HuH-7 (cell line): ENCODE data around the gene MAPK11.

Source experiments
- DNase-seq: peaks from one replicate; pipeline ENCODE4 v3.0.0; 2011; ENCODE audit warnings: low spot score

Gene MAPK11

DNA sequence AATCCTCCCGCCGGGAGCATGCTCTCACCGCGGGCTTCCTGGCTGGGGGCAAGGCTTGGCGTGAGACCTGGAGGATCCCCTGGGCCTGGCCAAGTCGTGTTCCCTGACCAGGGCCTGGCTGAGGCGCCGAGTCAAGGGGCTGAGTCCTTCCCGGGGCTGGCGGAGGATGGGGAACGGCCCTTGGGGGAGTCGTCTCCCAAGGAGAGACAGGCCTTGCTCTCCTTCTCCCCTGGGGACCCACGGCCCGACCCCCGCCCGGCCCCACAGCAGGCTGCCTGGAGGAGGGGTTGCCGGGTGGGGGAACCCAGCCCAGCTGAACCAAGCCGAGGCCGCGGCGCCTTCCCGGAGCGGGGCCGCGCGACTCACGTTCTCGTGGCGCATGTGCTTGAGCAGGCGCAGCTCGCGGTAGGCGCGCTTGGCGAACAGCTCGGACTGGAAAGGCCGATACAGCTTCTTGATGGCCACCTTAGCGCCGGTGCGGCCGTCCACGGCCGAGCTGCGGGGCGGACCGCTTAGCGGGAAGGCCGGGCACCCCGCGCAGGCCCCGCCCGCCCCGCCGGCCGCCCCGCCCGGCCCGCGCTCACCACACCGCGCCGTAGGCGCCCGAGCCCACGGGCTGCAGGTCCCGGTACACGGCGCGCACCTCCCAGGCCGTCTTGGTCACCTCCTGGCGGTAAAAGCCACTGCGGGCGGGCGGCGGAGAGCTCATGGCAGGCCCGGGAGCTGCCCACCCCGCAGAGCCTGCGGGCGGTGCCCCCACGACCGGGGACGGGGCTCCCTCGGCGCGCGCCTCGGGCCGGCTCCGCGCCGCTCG is 9.2 kb downstream of the MAPK11 start:
- DNase-seq, result peak; percentile 64

DNA sequence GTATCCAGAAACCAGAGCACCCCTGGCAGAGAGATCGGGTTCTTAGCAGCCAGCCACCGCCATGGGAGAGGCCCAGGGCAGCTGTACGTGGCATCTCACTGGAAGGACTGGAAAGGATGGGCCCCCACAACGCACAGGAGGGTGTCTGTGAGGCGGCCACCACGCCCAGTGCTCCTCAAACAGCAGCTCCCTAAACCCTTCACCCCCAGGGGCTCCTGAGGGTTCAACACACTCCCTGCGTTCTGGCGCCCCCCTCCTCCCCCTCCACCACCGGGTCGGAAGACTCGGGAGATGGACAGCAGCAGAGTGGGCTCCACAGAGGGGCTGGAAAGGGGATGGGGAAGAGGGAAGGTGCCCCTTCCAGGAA is 9.8 kb downstream of the MAPK11 start:
- no peak for DNase-seq

DNA sequence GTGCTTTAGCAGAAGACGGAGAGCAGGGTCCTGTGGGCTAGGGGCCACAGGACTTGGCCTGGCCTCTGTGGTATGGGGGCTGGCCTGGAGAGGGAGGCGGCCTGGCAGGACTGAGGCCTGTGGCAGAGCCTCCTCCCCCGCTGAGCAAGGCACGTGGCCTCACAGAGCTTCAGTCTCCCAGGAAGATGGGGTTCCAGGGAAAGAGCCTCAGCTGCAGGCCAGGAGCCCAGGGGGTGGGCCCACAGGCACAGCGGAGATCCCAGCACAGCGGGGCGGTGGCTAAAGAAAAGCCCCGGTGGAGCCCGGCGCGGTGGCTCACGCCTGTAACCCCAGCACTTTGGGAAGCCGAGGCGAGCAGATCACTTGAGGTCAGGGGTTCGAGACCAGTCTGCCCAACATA is 10.9 kb downstream of the MAPK11 start:
- DNase-seq, result no peak

DNA sequence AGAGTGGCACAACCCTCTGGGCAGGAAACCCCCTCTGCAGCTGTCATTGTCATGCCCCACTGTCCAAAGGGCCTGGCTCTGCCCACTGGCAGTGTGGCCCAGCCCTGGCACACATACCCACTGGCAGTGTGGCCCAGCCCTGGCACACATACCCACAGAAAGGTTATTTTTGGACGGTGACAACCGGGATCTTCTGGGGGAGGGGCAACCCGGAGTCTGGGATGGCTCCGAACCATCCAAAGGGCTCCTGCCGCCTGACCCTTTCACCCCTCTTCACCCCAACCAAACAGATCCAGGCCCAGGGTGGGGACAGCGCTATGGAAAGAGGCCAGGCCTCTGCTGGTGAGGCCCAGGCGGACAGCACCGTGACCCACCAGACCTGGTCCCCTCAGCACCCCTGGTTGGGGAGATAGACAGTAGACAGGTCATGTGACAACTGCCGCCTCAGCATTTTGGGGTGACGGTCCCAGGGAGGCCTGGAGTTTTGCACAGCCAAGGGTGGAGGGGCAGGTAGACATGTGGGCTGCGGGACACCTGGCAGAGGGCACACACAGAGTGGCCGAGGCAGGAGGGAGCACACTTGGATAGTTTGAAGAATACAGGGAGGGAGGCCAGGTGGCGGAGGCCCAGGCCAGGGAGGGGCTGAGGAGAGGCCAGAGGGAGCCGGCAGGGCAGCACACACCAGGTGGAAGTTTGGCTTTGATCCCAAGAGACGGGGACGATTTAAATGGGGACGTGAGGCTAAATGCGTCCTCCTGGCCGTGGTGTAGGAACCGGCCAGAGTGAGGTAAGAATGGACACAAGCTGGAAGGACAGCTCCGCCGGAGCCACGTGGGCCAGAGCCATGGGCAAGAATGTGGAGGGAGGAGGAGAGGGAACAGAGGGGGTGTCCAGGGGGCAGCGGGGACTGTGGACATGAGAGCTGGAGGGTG is 11.6 kb downstream of the MAPK11 start:
- no peak for DNase-seq

DNA sequence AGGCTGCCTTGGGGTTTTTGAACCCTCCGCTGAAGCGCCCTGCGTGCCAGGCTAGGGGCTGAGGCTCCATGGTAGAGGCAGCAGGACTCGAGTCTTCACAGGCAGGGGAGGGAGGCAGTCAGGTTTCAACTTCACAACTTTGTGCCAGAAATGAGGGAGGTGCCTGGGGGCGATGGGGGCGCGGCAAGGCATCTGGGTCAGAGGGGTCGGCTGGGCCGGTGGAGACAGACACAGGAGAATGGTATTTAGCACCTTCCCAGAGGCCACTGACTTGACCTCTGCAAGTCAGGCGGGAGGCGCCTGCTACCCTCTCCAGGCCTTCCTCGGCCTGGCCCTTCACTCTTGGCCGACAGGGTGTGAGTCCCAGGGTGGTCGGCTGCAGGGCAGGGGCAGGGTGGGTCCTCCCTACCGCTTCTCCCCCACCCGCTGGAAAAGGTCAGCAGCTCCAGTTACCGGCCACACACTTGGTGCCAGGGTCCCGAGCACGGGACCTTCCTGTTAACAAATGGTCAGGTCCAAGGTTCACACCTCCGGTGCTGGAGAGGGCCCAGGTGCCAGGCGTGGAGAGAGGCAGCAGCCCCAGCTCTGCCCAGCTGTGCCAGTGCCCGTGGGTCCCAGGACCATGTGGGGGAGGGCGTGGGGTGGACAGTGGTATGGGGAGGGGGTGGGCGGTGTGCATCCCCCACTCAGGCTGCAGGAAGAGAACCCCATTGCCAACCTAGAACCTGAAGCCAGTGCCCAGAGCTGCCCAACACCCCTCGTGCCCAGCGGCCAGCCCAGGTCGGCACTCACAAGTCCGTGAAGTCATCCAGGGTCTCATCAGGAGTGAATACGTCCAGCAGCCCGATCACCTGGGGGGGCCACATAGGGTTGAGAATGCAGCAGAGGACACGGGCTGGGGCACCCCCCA is 12.5 kb downstream of the MAPK11 start:
- DNase-seq, result no peak

- DNase-seq, result no peak
Observed at GRCh38 chr22:50257041-50257440, 13.1 kb downstream of the MAPK11 start.

DNA sequence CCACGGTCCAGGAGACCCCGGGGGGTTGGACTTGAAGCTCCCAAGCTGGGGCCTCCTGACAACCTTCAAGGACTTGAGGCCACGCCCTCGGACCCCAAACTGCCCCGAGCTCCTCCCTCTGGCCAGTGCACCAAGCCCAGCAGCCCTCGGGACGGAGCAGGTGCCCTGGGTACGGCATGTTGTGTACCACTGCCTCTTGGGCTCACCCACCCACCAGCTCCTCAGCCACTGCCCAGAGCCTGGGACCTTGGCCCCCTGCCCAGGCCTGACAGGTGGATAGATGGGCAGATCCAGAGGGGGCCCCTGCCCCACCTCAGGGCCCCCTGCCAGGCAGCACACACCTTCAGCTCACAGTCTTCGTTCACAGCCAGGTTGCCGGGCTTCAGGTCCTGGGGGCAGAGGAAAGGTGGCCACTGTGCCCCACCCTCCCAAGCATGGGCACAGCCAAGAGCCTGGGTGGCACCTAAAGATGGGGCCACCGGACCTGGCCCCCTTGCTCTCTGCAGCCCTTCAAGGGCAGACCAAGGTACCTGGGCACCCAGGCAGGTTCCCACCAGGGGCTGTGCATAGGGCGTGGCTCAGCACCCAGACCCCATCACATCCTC is 13.8 kb downstream of the MAPK11 start:
- no peak for DNase-seq

GRCh38 chr22:50255607-50256006 is 14.6 kb downstream of the MAPK11 start:
- DNase-seq, result no peak

DNA sequence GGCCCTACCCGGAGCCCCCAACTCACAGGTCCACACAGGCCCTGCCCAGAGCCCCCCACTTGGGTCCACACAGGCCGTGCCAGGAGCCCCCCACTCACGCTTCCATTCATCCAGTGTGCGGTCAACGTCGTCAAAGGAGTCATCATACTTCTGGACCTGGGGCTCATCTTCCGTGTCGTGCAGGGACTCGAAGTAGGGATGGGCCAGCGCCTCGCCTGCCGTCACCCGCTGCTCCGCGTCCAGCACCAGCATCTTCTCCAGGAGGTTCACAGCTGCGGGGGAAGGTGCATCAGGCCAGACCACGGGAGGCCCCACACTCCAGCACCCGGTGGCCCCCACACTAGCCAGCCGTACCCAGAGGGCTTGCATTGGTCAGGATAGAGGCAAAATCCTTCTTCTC is 15.1 kb downstream of the MAPK11 start:
- no peak for DNase-seq

- DNase-seq, result no peak
Observed at GRCh38 chr22:50253941-50254340, 16.2 kb downstream of the MAPK11 start.

GRCh38 chr22:50253046-50253915 is 16.9 kb downstream of the MAPK11 start:
- DNase-seq, result no peak

- peak; percentile 95 for DNase-seq
Observed at GRCh38 chr22:50252082-50253045, 17.8 kb downstream of the MAPK11 start.

- no peak for DNase-seq
Observed at GRCh38 chr22:50251477-50252081, 18.6 kb downstream of the MAPK11 start.

- DNase-seq, result peak; percentile 96
Observed at GRCh38 chr22:50250555-50251476, 19.4 kb downstream of the MAPK11 start, which contains the start of gene HDAC10. TSS of gene HDAC10 (minus strand) at chr22:50251265. CDS start at chr22:50251032, 233 bp downstream.

GRCh38 chr22:50250249-50250554 is 20.0 kb downstream of the MAPK11 start:
- no peak for DNase-seq

GRCh38 chr22:50249341-50250248 is 20.6 kb downstream of the MAPK11 start:
- DNase-seq, result no peak
